Measurements from ENCODE around the gene KIF26B.

Gene KIF26B

GRCh38 chr1:245166471-245166885 is 11.7 kb downstream of the KIF26B start:
- Histone ChIP-seq H3K4me3 (ENCODE audit: low read depth, low read length) (no peak overlapping the region; the same call in 1 of the 2 replicates), H3K27ac (no peak overlapping the region), H3K9me3 (ENCODE audit: severe bottlenecking) (peaks cover 3% of the 10 kb centered on the region), H3K27me3 (ENCODE audit: insufficient read depth, low read depth, severe bottlenecking) (no peaks in the 10 kb centered on the region), H3K36me3 (no peaks in the 10 kb centered on the region)
- peak; percentile 37 for DNase-seq
- TF ChIP-seq CTCF (IDR thresholded peaks at IDR 0.05; ENCODE audit: low read depth, low read length): no peak

GRCh38 chr1:245168086-245168485 is 13.3 kb downstream of the KIF26B start:
- no peak overlapping the region for H3K4me3 ChIP-seq (ENCODE audit: low read depth, low read length)
- no peak overlapping the region for H3K27ac ChIP-seq
- H3K27me3 ChIP-seq (ENCODE audit: insufficient read depth, low read depth, severe bottlenecking): no peaks in the 10 kb centered on the region
- no peak for DNase-seq
- TF ChIP-seq CTCF (IDR thresholded peaks at IDR 0.05; ENCODE audit: low read depth, low read length): no peak
- H3K36me3 ChIP-seq: no peaks in the 10 kb centered on the region
- peaks cover 7% of the 10 kb centered on the region for H3K9me3 ChIP-seq (ENCODE audit: severe bottlenecking)

GRCh38 chr1:245168906-245169305 is 14.1 kb downstream of the KIF26B start:
- no peak overlapping the region for H3K27ac ChIP-seq
- H3K36me3 ChIP-seq: no peaks in the 10 kb centered on the region
- H3K9me3 ChIP-seq (ENCODE audit: severe bottlenecking): peaks cover 10% of the 10 kb centered on the region
- TF ChIP-seq CTCF (IDR thresholded peaks at IDR 0.05; ENCODE audit: low read depth, low read length): no peak
- H3K4me3 ChIP-seq (ENCODE audit: low read depth, low read length): no peak overlapping the region
- no peak for DNase-seq
- H3K27me3 ChIP-seq (ENCODE audit: insufficient read depth, low read depth, severe bottlenecking): no peaks in the 10 kb centered on the region

- no peak for DNase-seq
- Histone ChIP-seq H3K27ac (no peak overlapping the region), H3K27me3 (ENCODE audit: insufficient read depth, low read depth, severe bottlenecking) (no peaks in the 10 kb centered on the region), H3K4me3 (ENCODE audit: low read depth, low read length) (no peak overlapping the region), H3K36me3 (no peaks in the 10 kb centered on the region), H3K9me3 (ENCODE audit: severe bottlenecking) (peaks cover 10% of the 10 kb centered on the region)
- TF ChIP-seq CTCF (IDR thresholded peaks at IDR 0.05; ENCODE audit: low read depth, low read length): no peak
Observed at GRCh38 chr1:245169376-245169775, 14.6 kb downstream of the KIF26B start.

- Histone ChIP-seq H3K9me3 (ENCODE audit: severe bottlenecking) (peaks cover 6% of the 10 kb centered on the region), H3K36me3 (no peaks in the 10 kb centered on the region), H3K27me3 (ENCODE audit: insufficient read depth, low read depth, severe bottlenecking) (no peaks in the 10 kb centered on the region), H3K4me3 (ENCODE audit: low read depth, low read length) (no peak overlapping the region), H3K27ac (no peak overlapping the region)
- peak; percentile 2 for DNase-seq
- TF ChIP-seq CTCF (IDR thresholded peaks at IDR 0.05; ENCODE audit: low read depth, low read length): no peak
Observed at GRCh38 chr1:245172026-245172425, 17.2 kb downstream of the KIF26B start.

- Histone ChIP-seq H3K27me3 (ENCODE audit: insufficient read depth, low read depth, severe bottlenecking) (no peaks in the 10 kb centered on the region), H3K36me3 (no peaks in the 10 kb centered on the region), H3K9me3 (ENCODE audit: severe bottlenecking) (peaks cover 6% of the 10 kb centered on the region), H3K4me3 (ENCODE audit: low read depth, low read length) (no peak overlapping the region), H3K27ac (no peak overlapping the region)
- no peak for TF ChIP-seq CTCF (IDR thresholded peaks at IDR 0.05; ENCODE audit: low read depth, low read length)
- no peak for DNase-seq
Observed at GRCh38 chr1:245172829-245173228, 18.0 kb downstream of the KIF26B start.

Measured in WERI-Rb-1 (cell line).